ENCODE measurements around the gene TAGLN3.

- no peak for TF ChIP-seq CTCF (IDR thresholded peaks at IDR 0.05)
- TF ChIP-seq POLR2A (IDR thresholded peaks at IDR 0.05): no peak
- TF ChIP-seq POLR2AphosphoS5 (IDR thresholded peaks at IDR 0.05): no peak
- TF ChIP-seq EP300 (IDR thresholded peaks at IDR 0.05; ENCODE audit: low read depth): no peak
These were observed 42.6 kb downstream of the TAGLN3 start for GRCh38 chr3:112041321-112041720.
